Activated CD8-positive, alpha-beta memory T cell treated with anti-CD3 and anti-CD28 coated beads, Interleukin-2, amount 50 U/mL, for 4 hours (primary cell): ENCODE results near the gene APOBEC4.
"Not testable (repeated sequence)": the region's sequence is repeated elsewhere in the genome, so short reads cannot be mapped to it uniquely, and the experiment has no call there.

Experiments
- DNase-seq: peaks from one replicate; pipeline ENCODE4 v3.0.0-alpha.2; 2020

APOBEC4 gene, protein sequence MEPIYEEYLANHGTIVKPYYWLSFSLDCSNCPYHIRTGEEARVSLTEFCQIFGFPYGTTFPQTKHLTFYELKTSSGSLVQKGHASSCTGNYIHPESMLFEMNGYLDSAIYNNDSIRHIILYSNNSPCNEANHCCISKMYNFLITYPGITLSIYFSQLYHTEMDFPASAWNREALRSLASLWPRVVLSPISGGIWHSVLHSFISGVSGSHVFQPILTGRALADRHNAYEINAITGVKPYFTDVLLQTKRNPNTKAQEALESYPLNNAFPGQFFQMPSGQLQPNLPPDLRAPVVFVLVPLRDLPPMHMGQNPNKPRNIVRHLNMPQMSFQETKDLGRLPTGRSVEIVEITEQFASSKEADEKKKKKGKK

GRCh38 chr1:183652547-183653461 is at the start of gene APOBEC4:
APOBEC4 (minus strand) TSS chr1:183653316; CDS start chr1:183648781, 4,535 bp downstream.
- DNase-seq: no peak

DNA sequence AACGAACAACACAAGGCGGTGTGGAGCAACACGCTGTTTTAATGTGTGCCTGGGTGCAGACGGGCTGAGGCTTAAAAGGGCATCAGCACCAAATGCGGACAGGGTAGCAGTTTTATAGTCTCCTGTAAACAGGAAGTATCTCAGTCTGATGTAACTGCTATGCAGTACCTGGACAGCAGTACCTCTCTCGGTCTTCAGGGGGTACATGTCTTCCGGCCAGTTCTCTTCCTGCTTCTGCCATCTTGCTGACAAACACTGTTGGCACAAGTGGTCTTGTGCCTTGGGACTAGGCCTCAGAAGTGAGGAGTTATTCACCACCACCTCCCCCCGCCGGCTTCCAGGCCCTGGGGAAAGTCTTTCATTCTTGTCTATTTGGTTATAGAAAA is 49.7 kb upstream of the APOBEC4 start:
- no peak for DNase-seq

DNA sequence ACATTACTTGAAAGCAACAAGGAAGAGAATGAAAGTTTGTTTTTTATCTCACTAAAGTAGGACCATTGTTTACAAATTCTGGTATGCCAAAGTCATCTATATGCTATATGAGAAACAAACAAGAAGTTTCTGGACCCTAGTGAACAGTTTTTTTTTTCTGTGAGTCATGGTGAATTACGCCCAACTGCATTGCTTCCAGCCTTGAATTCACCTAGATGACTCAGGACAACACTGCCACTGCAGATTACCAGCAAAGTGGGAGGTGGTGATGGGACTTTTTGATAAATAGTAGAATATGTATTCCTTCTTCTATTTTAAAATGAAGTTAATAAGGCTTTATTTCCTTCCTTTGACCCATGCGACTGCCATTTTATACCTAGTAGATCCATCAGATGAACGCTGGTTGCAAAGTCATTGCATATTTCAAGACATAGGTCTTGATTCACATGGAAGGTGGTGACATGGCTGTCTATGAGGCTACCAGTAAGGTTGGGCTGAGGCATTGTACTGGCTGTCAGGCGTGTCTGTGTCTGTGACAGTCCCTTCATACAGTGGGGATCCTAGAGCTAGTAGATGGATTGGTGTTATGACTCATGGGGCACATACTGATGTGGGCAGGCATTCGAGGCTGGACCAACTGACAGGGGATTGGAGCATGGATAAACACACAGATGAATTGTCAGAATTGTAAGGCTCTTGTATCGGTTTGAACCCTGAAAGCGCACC is 49.1 kb upstream of the APOBEC4 start:
- no peak for DNase-seq

- DNase-seq: no peak
Observed at GRCh38 chr1:183699616-183700160, 46.6 kb upstream of the APOBEC4 start.

GRCh38 chr1:183697814-183698590 is 44.9 kb upstream of the APOBEC4 start:
- no peak for DNase-seq

- no peak for DNase-seq
Observed at GRCh38 chr1:183696981-183697380, 43.9 kb upstream of the APOBEC4 start.

DNA sequence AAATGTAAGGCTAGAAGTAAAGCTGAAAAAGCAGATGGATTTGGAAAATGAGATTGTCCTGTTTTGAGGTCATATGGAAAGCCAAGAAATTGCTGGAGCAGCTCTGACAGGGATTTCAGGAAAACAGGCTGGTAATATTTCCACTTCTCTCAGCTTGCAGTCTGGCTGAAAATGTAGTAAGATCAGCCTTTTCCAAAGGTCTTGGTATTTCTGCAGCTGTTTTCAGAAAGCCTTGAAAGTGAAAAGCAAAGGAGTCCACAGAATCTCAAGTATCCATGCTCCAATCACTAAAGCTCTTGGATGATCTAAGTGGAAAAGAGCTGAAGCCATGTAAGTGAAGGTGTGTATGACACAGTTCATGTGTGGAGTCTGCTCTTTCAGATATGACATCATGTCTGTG is 41.6 kb upstream of the APOBEC4 start:
- DNase-seq: no peak

DNA sequence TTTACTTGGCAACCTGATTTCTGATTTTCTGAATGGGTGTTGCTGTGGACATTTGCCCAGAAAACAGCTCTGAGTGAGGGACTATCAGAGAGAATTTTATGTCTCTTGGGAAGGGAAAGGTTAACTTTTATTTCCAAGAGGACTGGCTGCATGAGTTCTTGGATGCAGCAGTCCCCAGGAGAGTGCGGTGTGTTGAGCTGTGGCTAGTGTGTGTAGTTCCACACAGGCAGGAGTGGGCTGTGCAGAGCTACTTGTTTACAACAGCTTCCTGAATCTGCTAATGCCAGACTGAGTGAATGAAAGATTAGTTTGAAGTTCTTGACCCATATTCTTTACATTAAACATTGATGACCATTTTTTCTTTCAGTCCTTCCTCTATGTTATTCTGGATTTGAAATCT is 41.0 kb upstream of the APOBEC4 start:
- no peak for DNase-seq

- DNase-seq: no peak
Observed at GRCh38 chr1:183693521-183693920, 40.4 kb upstream of the APOBEC4 start.

DNA sequence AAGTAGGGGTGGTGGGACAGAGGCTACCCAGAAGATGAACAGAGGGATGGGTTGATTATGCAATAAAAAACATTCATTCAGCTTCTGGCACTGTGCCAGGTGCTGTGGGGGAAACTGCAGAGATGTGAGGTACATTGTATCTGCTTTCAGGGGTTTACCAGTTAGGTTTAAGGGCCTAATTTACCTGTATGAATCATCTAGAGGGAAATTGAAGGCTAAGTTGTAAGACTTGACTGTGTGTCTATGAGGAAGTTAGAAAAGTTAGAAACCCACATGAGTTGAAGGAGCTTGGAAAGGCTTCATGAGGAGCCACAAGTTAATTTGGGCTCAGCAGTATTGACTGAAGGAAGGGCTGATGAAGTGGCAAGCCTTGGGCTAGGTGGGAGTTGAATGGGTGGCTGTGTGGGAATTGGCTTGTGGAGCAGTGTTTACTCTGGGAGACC is 36.7 kb upstream of the APOBEC4 start:
- DNase-seq: no peak

DNA sequence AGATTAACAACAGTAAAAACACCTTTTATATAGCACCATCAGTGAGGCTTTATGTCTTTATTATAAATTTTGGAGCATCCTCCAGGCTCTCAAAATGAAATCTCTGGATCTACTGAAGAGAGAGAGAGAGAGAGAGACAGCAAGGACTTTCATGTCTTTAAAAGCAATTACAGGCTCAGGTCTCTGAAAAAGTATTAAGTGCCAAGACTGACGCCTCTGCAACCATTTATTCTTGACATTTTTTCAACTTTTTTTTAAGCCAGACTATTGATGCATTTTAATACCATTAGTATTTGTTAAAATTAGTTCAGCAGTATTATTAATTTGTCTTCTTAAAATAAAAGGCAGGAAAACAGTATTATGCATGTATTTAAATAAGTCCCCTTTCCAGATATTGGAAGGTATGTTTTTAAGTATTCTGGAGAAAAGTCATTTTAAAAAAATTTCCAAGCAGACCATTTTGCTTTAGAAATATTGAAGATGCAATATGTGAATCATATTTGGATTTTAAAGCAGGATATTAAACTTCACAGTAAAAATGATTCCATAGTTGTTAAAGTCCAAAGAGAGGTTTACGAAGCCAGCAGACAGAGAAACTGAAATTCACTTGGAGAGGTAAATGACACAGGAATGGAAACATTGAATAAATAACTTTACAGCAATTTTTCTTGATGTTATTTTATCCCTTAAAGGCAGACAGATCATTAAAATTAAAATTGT is 35.4 kb upstream of the APOBEC4 start:
- no peak for DNase-seq

- no peak for DNase-seq
Observed at GRCh38 chr1:183687546-183688304, 34.6 kb upstream of the APOBEC4 start.

GRCh38 chr1:183686229-183686628 is 33.1 kb upstream of the APOBEC4 start:
- no peak for DNase-seq

GRCh38 chr1:183685112-183685713 is 32.1 kb upstream of the APOBEC4 start:
- DNase-seq: no peak

DNA sequence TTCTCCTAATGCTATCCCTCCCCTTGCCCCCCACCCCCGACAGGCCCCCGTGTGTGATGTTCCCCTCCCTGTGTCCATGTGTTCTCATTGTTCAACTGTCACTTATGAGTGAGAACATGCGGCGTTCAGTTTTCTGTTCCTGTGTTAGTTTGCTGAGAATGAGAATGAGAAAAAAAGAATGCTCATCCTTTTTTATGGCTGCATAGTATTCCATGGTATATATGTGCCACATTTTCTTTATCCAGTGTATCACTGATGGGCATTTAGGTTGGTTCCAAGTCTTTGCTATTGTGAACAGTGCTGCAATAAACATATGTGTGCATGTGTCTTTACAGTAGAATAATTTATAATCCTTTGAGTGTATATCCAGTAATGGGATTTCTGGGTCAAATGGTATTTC is 26.2 kb upstream of the APOBEC4 start:
- DNase-seq: not testable (repeated sequence)

DNA sequence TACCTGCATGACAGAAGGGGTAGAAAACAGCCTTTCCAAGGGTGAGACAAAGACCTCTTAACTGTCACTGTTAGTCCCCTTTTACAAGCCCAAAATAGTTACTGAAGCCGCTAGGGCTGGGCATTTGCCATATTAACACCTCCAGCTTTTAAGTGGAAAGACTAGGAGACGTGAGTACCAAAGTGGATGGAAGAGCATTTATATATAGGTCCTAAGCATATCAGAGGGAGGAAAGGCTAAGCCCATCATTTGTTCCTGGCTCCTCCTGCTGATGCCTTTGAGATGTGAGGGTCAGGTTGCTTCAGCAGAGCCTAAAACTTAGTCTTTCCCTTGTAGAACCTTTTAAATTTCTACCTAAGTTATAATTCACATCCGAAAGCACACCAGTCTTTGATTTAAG is 25.7 kb upstream of the APOBEC4 start:
- DNase-seq: no peak

DNA sequence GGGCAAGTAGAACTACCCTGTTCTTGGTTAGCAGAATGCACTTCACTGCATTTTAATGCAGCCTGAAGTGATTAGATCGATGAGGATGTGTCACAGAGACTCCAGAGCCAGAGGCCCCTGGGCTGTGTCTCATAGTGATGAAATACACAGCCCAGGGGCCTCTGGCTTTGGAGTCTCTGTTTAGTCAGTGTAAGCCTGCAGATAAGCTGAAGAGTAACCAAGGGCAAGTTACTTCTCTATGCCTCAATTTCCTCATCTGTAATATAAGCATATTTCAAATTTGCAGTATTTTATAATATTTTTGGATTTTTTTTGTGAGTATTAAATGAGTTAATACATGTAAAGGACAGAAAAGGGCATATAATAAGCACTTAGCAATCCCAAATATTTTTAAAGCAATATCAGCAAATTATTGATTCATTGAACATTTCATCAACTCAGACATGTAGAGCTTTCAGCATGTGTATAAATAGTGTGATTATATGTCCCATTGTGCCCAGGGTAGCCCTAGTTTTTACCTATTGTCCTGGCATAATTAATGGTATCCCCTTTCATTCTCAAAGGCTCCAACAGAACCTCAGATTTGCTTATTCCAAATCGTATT is 23.6 kb upstream of the APOBEC4 start:
- no peak for DNase-seq

- DNase-seq: no peak
Observed at GRCh38 chr1:183675883-183676585, 22.9 kb upstream of the APOBEC4 start.

DNA sequence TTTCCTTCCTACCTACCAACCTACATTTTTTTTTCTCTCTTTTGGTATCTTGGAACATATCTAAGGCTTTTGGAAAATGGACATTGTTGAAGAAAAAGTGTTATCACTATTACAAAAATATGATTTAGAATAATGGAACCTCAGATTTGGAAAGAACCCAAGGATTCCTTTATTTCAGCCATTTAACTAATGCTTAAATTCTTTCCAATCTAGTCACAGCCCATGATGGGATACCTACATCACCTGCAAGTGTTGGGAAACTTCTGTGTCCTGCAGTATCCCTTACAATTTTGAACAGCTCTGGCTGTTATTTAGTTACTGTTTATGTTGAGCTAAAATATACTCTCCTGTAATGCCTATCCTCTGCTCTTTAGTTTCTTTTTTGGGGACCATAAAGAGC is 22.3 kb upstream of the APOBEC4 start:
- no peak for DNase-seq
